Thyroid gland (tissue), 4 donors: ENCODE measurements around the gene F2R. TPM values are rescaled to one million over a fixed set of nuclear protein-coding genes. Genes with fewer than 3 reads are reported as not detected.
"Not testable (repeated sequence)": the region's sequence is repeated elsewhere in the genome, so short reads cannot be mapped to it uniquely, and the experiment has no call there.

Experiments
- DNase-seq, 2 donors: peaks; one replicate each; pipeline ENCODE4 v3.0.0-alpha.2; 2019
- H3K27ac ChIP-seq, 3 donors: fragments of 200-600 bp; sonication (generic); 1 replicate in 2 of 3; 2 replicates in 1 of 3; pipeline ENCODE4 v1.5.1; 2016 to 2019; ENCODE audit warnings: mild to moderate bottlenecking in 1 of 3, moderate library complexity in 1 of 3
- H3K27me3 ChIP-seq: fragments of 200-600 bp; sonication (generic); one replicate; pipeline ENCODE4 v1.5.1; 2019
- H3K36me3 ChIP-seq, 2 donors: fragments of 200-600 bp; sonication (generic); one replicate each; pipeline ENCODE4 v1.5.1; 2016 to 2019
- H3K4me1 ChIP-seq, 2 donors: fragments of 200-600 bp; sonication (generic); one replicate each; pipeline ENCODE4 v1.5.1; 2017 to 2019
- H3K4me3 ChIP-seq, 3 donors: fragments of 200-600 bp; sonication (generic); replicated peaks in 1 of 3; 1 replicate in 2 of 3; 2 replicates in 1 of 3; pipeline ENCODE4 v1.5.1; 2016; ENCODE audit warnings: mild to moderate bottlenecking in 1 of 3
- H3K9me3 ChIP-seq: fragments of 200-600 bp; sonication (generic); one replicate; pipeline ENCODE4 v1.5.1; 2017
- CTCF ChIP-seq, 6 experiments: fragments of 200-600 bp in 3 of 6; fragments of 450-650 bp in 3 of 6; sonication (generic) in 3 of 6; IDR thresholded peaks; one replicate each; pipeline ENCODE4 v1.5.1; 2016 to 2019; ENCODE audit warnings: antibody characterized with exemption in 6 of 6, mild to moderate bottlenecking in 2 of 6, inconsistent platforms in 1 of 6, moderate library complexity in 1 of 6
- POLR2A ChIP-seq, 2 donors: fragments of 450-650 bp; IDR thresholded peaks; one replicate each; pipeline ENCODE4 v1.6.1; 2017; ENCODE audit warnings: antibody characterized with exemption in 2 of 2, mild to moderate bottlenecking in 2 of 2, moderate library complexity in 1 of 2
- WGBS, 2 donors: methylation state at CpG; one replicate each; pipeline ENCODE4 v1.1.5; 2017; 5-methylcytosine and 5-hydroxymethylcytosine counted together
- intact Hi-C: fragments of 100-400 bp; cut with DNase I; formaldehyde crosslinking; loops from one replicate; pipeline ENCODE4 v1.15.1; 2023
- total RNA-seq, 4 donors: library from RNA; depleted of rRNA; stranded (reverse); fragments of >200 nt; gene quantifications; one replicate each; pipeline ENCODE4 v1.2.3, GENCODE V29; 2016

Gene F2R
- total RNA-seq, 4 donors from 2014 or later = 5.7 to 27.9 (median 8.8) TPM

DNA sequence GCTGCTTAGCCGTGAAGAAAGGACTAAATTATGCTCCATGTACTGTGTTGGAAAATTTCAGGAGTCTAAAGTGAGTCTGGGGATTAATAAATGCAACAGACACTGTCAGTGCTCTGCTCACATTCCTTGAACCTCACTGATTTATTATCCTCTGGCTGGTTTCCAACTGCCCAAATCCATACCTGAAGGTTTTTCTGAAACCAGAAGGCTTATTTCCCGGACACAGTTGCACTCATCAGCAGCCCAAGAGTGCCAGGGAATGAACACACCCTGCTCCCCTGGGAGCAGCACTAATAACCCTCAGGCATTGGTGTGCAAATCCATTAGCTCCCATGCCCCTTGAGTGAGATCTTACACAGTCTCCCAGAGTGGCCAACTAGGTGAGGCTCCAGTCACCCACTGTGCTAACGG is 38.7 kb downstream of the F2R start:
- Histone ChIP-seq H3K27me3 (no peaks in the 10 kb centered on the region), H3K4me1 (no peaks in the 10 kb centered on the region), H3K4me3 (no peak overlapping the region), H3K9me3 (no peaks in the 10 kb centered on the region), H3K36me3 (no peaks in the 10 kb centered on the region), H3K27ac (no peak overlapping the region)
- DNase-seq = no peak
- intact Hi-C loops = no loop called here
- 80 to 83% methylated on average over 3 of the region's 3 CpGs for WGBS, 2 donors
- TF ChIP-seq POLR2A (IDR thresholded peaks at IDR 0.05) (no peak), CTCF (IDR thresholded peaks at IDR 0.05) (no peak)

- TF ChIP-seq POLR2A (IDR thresholded peaks at IDR 0.05) (no peak), CTCF (IDR thresholded peaks at IDR 0.05) (no peak)
- 89 to 91% methylated on average over 11 of the region's 11 CpGs for WGBS, 2 donors
- intact Hi-C loops = no loop called here
These were observed 40.1 kb downstream of the F2R start for GRCh38 chr5:76755779-76756637.

GRCh38 chr5:76757049-76757448 is 41.1 kb downstream of the F2R start:
- H3K27ac ChIP-seq = no peak overlapping the region
- H3K4me3 ChIP-seq = no peak overlapping the region
- no peaks in the 10 kb centered on the region for H3K4me1 ChIP-seq
- no peaks in the 10 kb centered on the region for H3K27me3 ChIP-seq
- intact Hi-C loops = no loop called here
- no peaks in the 10 kb centered on the region for H3K9me3 ChIP-seq
- 95 to 97% methylated on average over 4 of the region's 4 CpGs for WGBS, 2 donors
- no peak for TF ChIP-seq CTCF (IDR thresholded peaks at IDR 0.05)
- TF ChIP-seq POLR2A (IDR thresholded peaks at IDR 0.05) = no peak
- no peak for DNase-seq
- no peaks in the 10 kb centered on the region for H3K36me3 ChIP-seq

More at GRCh38 chr5:76755779-76756637, 40.1 kb downstream of the F2R start:
- no peaks in the 10 kb centered on the region for H3K9me3 ChIP-seq
- no peak overlapping the region for H3K4me3 ChIP-seq
- no peak for DNase-seq
- H3K36me3 ChIP-seq = no peaks in the 10 kb centered on the region
- no peak overlapping the region for H3K27ac ChIP-seq
- H3K27me3 ChIP-seq = no peaks in the 10 kb centered on the region
- H3K4me1 ChIP-seq = no peaks in the 10 kb centered on the region

GRCh38 chr5:76761118-76761517 is 45.2 kb downstream of the F2R start:
- 90 to 91% methylated on average over 9 of the region's 9 CpGs for WGBS, 2 donors
- H3K36me3 ChIP-seq, H3K27me3 ChIP-seq, H3K27ac ChIP-seq, DNase-seq, H3K4me1 ChIP-seq, intact Hi-C loops, H3K9me3 ChIP-seq, H3K4me3 ChIP-seq: not testable (repeated sequence)

DNA sequence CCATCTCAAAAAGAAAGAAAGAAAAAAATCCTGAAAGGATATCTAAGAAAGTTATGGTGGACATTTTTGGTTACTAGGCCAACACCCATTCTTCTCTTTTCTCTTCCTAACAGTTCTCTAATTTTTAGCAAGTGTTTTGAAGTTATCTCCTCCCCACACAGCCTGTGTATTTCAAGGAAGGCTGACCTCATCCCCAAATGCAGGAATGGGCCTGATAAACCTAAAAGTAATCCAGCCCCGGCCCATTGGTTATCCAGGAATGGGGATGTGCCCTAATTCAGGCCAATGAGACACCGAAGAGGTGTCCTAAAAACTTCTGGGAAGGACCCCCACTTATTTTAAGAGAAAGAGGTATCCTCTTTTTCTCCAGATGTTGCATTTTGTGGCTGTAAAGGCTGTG is 46.6 kb downstream of the F2R start:
- WGBS, 2 donors = 72 to 73% methylated on average over 2 of the region's 2 CpGs
- Histone ChIP-seq H3K36me3 (no peaks in the 10 kb centered on the region), H3K27me3 (no peaks in the 10 kb centered on the region), H3K27ac (no peak overlapping the region), H3K4me3 (no peak overlapping the region), H3K4me1 (no peaks in the 10 kb centered on the region), H3K9me3 (no peaks in the 10 kb centered on the region)
- no peak for TF ChIP-seq POLR2A (IDR thresholded peaks at IDR 0.05)
- no peak for TF ChIP-seq CTCF (IDR thresholded peaks at IDR 0.05)
- DNase-seq = no peak
- intact Hi-C loops = no loop called here
